GM23338 (cell line): ENCODE data around the gene ZNF562.

Experiments used
- CREB1 ChIP-seq: fragments of 250-450 bp; sonication (Bioruptor Pico); IDR thresholded peaks from 2 replicates; pipeline ENCODE4 v1.5.0; 2020; ENCODE audit warnings: low read depth, mild to moderate bottlenecking, moderate library complexity
- CTCF ChIP-seq, 2 experiments: fragments of 200-600 bp in 1 of 2; sonication (generic) in 1 of 2; conservative IDR thresholded peaks; 2 replicates each; pipeline versions ENCODE4 v1.5.1 to v1.6.1; 2016 to 2017; ENCODE audit warnings: antibody characterized with exemption in 2 of 2, low read depth in 2 of 2, mild to moderate bottlenecking in 2 of 2, moderate library complexity in 1 of 2
- ETS1 ChIP-seq: IDR thresholded peaks from 2 replicates; pipeline ENCODE4 v1.6.1; 2016; ENCODE audit warnings: antibody characterized with exemption
- EZH2 ChIP-seq: fragments of 200-600 bp; sonication (generic); IDR thresholded peaks from one replicate; pipeline ENCODE4 v1.8.0; 2017; ENCODE audit warnings: antibody characterized with exemption, mild to moderate bottlenecking, low read depth; ENCODE audit not compliant: unreplicated experiment
- EZH2phosphoT487 ChIP-seq: fragments of 200-600 bp; sonication (generic); IDR thresholded peaks from one replicate; pipeline ENCODE4 v1.8.1; 2018; ENCODE audit warnings: antibody characterized with exemption; ENCODE audit not compliant: unreplicated experiment
- JUNB ChIP-seq: IDR thresholded peaks from one replicate; pipeline ENCODE4 v1.6.1; 2016; ENCODE audit warnings: antibody characterized with exemption; ENCODE audit not compliant: unreplicated experiment
- POLR2AphosphoS5 ChIP-seq: IDR thresholded peaks from 2 replicates; pipeline ENCODE4 v1.6.1; 2016; ENCODE audit warnings: antibody characterized with exemption, low read depth
- REST ChIP-seq: IDR thresholded peaks from one replicate; pipeline ENCODE4 v1.6.1; 2018; ENCODE audit warnings: antibody characterized with exemption; ENCODE audit not compliant: unreplicated experiment
- STAT1 ChIP-seq: IDR thresholded peaks from one replicate; pipeline ENCODE4 v1.6.1; 2016; ENCODE audit warnings: antibody characterized with exemption; ENCODE audit not compliant: unreplicated experiment

GRCh38 chr19:9636018-9636417 is 38.9 kb downstream of the ZNF562 start:
- TF ChIP-seq CTCF (conservative IDR thresholded peaks at IDR 0.05; ENCODE audit: low read depth in 2 of 2) (no peak), ETS1 (no peak), CREB1 (CRISPR knock-in tag) (no peak), JUNB (no peak), EZH2 (no peak), EZH2phosphoT487 (no peak), STAT1 (no peak), REST (no peak), POLR2AphosphoS5 (no peak)
